Measurements from ENCODE around the gene KCNB1. TPM values are rescaled to one million over a fixed set of nuclear protein-coding genes. Genes with fewer than 3 reads are reported as not detected.
A peak's percentile ranks its signal among the peaks of the same experiment; 100 is the strongest.

KCNB1 gene
- total and polyA plus RNA-seq, 12 donors = 0.64 to 4.2 (median 1.1) TPM

DNA sequence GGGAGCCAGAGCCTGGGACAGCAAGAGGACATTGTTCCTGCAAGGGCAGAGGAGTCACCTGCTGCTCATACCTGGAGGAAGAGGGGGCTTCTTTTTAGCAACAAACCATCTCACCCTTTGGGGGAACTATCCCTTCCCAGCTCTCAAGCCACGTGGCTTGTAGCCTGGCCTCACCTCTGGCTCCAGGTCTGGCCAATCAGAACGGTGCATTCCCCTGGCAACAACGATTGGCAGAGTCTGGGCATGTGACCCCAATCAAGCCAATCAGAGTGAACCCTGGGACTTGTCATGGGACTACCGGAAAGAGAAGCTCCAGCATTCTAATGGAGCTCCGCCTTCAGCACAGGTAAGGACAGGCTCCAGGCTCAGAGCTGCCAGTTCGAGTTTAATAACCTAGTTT, 33.6 kb downstream of the KCNB1 start:
- no peaks in the 10 kb centered on the region for H3K36me3 ChIP-seq
- TF ChIP-seq CTCF (IDR thresholded peaks at IDR 0.05) = no peak
- H3K27ac ChIP-seq = no peak overlapping the region
- H3K9me3 ChIP-seq = no peaks in the 10 kb centered on the region
- intact Hi-C loops (cut with DNase I) = loop anchor here in 4 of 10 donors (5.0 to 10.0 kb wide), 4 partner anchors 33 to 64 kb away; partner anchors contain the start of gene KCNB1 (in 1 of the 4)
- peaks cover 0 to 9% (median 6%) of the 10 kb centered on the region in 7 donors for H3K27me3 ChIP-seq
- DNase-seq (no peak), ATAC-seq (no peak)
- peaks cover 15 to 66% (median 37%) of the 10 kb centered on the region in 9 donors for H3K4me1 ChIP-seq
- H3K4me3 ChIP-seq = no peak overlapping the region
- WGBS, 2 donors = 77 to 79% methylated on average over 6 of the region's 6 CpGs

DNA sequence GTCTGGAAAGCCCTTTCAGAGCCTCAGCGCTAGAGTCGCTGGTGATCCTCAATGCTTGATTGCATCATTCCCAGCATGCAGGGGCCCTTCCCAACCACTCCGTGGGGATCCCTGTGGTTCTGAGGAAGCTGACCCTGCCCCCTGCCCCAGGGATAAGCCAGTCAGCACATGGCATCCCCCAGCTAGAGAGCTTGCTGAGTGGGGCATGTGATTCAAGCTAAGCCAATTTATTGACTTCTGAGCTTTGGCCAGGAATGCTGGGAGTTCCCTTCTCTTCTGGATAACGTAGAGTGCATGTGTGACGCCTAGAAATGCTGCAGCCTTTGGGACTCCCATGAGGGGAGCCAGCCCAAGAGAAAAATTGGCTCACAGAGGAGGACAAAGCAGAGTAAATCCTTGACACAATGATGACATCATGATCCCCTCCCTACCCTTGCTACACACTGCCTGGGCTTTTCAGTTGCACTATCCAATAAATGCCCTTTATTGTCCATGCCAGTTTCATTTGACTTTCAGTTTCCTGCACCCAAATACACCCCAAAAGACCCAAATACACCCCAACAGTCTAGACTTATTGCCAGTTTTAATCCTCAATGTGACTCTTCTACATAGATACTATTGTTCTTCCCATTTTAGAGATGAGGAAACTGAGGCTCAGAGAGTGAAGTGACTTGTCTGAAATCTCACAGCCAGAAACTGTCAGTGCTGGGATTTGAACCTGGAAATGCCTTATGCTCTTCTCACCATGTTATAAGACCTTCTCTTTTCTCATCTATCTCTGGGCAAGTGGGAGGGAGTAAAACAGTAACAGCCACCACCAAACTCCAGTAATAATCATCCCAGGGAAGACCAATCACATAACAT, 34.3 kb downstream of the KCNB1 start:
- WGBS, 2 donors = 33 to 37% methylated on average over 5 of the region's 5 CpGs
- TF ChIP-seq CTCF (IDR thresholded peaks at IDR 0.05) = no peak
- intact Hi-C loops (cut with DNase I) = loop anchor here in 4 of 10 donors (5.0 to 10.0 kb wide), 4 partner anchors 34 to 63 kb away; partner anchors contain the start of gene KCNB1 (in 1 of the 4)
- peak in 1 of 2 donors; percentile 51 for DNase-seq
- no peak overlapping the region for H3K4me3 ChIP-seq
- H3K36me3 ChIP-seq = no peaks in the 10 kb centered on the region
- no peaks in the 10 kb centered on the region for H3K9me3 ChIP-seq
- peak overlapping the region in 8 of 10 donors; percentile 11 to 83 (median 66) for H3K27ac ChIP-seq
- H3K4me1 ChIP-seq = peaks cover 15 to 65% (median 37%) of the 10 kb centered on the region in 9 donors
- peaks cover 0 to 9% (median 6%) of the 10 kb centered on the region in 7 donors for H3K27me3 ChIP-seq
- peak in 7 of 8 donors; percentile 5 to 59 (median 19) for ATAC-seq

DNA sequence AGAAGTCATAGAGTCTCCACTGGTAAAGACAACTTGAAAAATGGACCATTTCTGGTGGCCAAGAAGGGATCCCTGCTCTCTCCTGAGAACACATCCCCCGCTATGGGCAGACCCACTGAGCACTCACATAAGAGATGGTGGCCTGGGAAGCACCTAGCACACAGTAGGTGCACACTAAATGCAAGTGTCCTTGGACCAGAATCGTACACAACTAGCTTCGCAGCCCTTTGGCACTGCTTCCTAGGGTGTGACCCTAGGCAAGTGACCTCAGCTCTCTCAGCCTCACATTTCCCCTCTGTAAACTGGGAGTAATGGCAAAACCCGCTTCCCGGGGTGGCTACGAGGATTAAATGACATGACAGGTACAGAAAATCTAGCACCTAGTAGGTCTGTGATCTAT, 35.1 kb downstream of the KCNB1 start:
- intact Hi-C loops (cut with DNase I) = loop anchor here in 4 of 10 donors (5.0 to 10.0 kb wide), 4 partner anchors 35 to 63 kb away; partner anchors contain the start of gene KCNB1 (in 1 of the 4)
- no peak for TF ChIP-seq CTCF (IDR thresholded peaks at IDR 0.05)
- DNase-seq = no peak
- no peaks in the 10 kb centered on the region for H3K36me3 ChIP-seq
- H3K4me3 ChIP-seq = no peak overlapping the region
- H3K9me3 ChIP-seq = no peaks in the 10 kb centered on the region
- peak overlapping the region; percentile 38 to 83 (median 66) for H3K27ac ChIP-seq
- peaks cover 0 to 10% (median 0%) of the 10 kb centered on the region in 7 donors for H3K27me3 ChIP-seq
- peak in 1 of 8 donors; percentile 3 for ATAC-seq
- peaks cover 15 to 57% (median 33%) of the 10 kb centered on the region in 9 donors for H3K4me1 ChIP-seq
- WGBS, 2 donors = 68 to 69% methylated on average over 6 of the region's 6 CpGs

DNA sequence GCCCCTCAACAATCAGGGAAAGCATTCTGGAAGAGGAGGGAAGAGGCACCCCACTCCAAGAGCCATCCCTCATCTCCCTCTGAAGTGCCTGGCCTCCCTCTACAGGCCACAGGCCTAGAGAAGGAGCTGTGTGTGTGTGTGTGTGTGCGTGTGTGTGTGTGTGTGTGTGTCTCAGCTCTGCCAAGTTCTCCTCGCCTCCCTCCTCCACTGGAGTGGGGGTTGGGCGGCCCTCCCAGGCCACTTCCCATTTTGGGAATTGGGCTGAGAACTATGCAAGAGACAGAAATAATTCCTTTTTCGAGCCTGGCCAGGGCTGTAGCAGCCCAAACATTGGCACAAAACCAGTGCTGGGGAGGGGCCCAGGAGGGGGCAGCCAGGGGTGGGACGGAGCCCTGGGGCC, 35.7 kb downstream of the KCNB1 start:
- peak; percentile 81 to 97 (median 90) for ATAC-seq
- Histone ChIP-seq H3K4me1 (peaks cover 15 to 51% (median 30%) of the 10 kb centered on the region in 9 donors), H3K4me3 (no peak overlapping the region), H3K27ac (peak overlapping the region; percentile 38 to 83 (median 66)), H3K27me3 (peaks cover 0 to 10% (median 0%) of the 10 kb centered on the region in 7 donors), H3K9me3 (no peaks in the 10 kb centered on the region), H3K36me3 (no peaks in the 10 kb centered on the region)
- intact Hi-C loops (cut with DNase I) = loop anchor here in 4 of 10 donors (5.0 to 10.0 kb wide), 4 partner anchors 35 to 62 kb away; partner anchors contain the start of gene KCNB1 (in 1 of the 4)
- WGBS, 2 donors = 20 to 21% methylated on average over 5 of the region's 5 CpGs
- TF ChIP-seq CTCF (IDR thresholded peaks at IDR 0.05) = peak in 3 of 9 donors; percentile 20 to 44 (median 27)
- DNase-seq = peak; percentile 86 to 92
